GM18502 (cell line): ENCODE data around the gene DMAC1.

Experiments
- ATAC-seq: cut with Tn5 transposase; IDR thresholded peaks from one replicate; pipeline ENCODE4 v1.9.1; 2021; ENCODE audit warnings: mild to moderate bottlenecking; ENCODE audit not compliant: unreplicated experiment, poor library complexity

Gene DMAC1, protein sequence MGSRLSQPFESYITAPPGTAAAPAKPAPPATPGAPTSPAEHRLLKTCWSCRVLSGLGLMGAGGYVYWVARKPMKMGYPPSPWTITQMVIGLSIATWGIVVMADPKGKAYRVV

DNA sequence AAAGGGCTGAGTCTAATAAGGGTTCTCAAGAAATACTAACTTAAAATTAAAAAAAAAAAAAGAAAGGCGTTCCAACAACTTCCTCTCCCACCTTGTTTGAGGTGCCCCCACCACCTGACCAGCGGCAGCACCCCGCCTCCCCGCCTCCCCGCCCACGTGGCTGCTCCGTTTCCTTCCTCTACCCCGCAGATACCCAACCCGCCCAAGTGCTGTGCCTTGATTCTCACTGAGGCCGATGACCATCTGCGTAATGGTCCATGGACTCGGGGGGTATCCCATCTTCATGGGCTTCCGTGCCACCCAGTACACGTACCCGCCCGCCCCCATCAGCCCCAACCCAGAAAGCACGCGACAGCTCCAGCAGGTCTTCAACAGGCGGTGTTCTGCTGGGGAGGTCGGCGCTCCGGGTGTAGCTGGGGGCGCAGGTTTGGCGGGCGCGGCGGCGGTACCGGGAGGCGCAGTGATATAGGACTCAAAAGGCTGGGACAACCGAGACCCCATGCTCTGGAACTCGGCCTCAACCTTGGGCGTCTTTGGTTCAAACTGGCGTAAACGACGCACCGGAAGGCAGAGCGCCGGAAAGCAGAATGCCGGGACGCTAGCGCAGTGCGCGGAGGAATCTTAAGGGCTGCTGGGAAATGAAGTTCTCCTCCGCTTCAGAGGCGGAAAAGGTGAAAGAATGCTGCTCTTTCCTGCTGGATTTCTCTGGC is at the start of gene DMAC1:
DMAC1 (minus strand) TSS at position 545 of the 710 bp plus-strand sequence; CDS start at position 501, 44 bp downstream.
- peak; percentile 95 for ATAC-seq

DNA sequence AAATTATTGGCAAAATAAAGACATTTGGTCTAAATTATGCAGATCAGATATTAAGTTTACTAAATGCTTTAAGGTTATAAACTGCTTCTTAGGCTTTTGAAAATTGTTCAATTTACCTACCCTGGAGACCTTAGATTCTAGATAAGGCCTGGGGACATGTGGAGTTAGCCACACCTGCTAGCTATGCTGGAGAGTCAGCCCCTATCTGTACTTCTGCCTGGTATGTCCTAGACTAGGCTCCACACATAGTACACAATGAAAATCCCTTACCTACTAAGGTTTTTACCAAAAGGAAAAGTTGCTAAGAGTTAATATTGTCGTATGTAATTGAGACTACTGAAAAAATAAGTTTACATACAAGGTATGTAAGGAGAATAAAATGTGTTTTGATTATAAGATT is 49.8 kb upstream of the DMAC1 start:
- no peak for ATAC-seq

DNA sequence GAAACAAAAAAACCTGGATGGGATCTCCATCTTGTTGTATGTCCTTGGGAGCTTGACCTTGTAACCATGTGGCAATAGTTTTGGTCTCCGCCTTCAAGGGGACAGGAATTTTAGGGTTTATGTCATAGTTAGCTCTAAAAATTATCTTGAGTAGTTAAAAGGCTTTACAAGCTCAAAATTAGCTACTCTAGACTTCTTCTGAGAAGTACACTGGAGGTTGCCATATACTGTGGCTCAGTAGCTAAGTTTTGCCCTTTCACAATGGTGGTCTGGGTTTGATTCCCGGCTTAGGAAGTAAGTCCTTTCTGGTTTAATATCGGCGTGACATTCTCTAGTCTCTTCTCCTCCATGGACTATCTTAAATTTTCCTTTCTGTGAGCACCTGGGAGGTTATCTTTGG is 48.9 kb upstream of the DMAC1 start:
- no peak for ATAC-seq

DNA sequence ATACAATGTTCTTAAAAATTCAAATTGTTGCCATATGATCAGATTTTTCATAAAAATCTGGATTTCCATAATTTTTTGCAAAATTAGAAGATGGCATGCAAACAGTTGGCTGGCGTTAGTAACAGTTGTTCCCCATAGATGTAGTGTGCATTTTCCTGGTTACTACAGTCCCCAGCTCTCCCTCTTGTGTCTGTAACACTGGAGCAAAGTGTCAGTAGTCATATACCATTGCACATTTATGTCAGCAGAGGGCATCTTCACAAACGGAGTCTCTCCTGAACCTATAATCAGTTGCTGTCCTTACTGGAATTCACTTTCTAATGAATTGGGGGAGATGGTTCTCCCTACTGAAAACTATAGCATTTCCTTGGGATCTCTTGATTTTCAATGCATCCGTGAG is 44.7 kb upstream of the DMAC1 start:
- peak; percentile 79 for ATAC-seq

DNA sequence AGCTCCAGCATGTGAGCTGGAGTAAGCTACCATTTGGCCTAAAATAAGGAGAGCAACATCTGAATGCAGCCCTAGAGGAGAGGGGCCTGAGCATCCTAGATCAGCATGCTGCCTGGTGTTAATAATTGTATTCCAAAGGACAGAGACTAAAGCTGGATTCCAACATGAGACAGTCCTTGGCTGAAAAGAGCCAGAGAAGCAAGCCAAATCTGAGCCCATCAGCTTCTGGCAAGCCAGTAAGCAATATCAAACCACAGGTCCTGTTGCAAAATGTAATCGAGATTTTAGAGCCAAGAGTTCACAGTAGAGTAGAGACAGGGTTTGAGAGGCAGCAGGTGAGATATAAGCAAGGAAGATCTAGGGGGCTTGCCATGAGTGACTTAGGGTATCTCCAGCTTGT is 42.3 kb upstream of the DMAC1 start:
- no peak for ATAC-seq

DNA sequence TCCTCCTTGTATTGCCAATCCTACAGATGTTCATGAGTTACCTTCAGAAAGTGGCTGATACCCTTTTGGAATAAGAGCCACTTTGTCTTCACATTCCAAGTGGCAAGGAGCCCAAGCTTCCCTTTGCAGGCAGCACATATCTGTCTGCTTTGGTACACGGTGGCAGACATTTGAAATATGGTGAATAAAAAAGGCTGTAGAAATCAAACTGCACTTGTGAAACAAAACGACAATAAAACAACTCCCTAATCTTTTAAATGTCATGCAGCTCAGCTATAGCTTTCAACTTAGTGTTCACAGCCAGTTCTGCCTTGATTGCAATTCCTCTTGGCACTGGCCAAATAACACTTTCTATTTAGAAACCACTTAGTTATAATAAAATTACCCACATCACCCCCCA is 35.0 kb upstream of the DMAC1 start:
- no peak for ATAC-seq

DNA sequence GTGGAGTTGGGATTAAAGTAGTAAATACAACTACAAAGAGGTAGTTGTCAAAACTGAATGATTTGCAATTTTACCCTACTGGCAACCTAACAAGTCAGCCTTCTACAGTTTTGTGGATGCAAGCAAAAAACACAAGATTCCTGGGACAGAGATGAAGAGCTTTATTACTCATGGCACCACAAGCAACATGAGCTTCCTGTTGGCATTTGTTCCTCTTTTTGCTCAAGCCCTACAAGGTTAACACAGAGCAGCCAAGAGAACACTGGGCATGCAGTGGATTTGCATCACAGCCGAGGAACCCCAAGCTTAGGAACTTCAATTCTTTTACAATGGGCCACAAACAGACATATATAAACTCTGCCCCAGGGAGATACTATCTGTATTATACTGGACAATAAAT is 28.8 kb upstream of the DMAC1 start:
- no peak for ATAC-seq

DNA sequence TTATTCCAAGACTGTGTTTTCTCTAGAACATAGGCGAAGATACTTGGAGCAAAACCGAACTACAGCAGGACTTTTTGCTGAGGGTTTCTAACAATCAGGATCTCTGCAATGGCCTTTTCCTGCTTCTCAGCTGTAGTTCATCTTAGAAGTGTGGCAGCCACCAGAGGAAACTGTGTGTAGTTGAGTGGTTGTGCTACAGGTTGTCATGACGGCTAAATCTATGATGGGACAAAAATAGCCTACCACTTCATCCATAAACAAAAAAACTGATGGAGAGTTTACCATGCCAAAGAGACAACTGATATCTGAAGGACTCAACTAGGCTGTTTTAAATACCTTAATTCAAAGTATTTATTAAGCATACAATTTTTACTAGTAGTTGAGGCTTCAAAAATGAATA is 28.2 kb upstream of the DMAC1 start:
- ATAC-seq: no peak

DNA sequence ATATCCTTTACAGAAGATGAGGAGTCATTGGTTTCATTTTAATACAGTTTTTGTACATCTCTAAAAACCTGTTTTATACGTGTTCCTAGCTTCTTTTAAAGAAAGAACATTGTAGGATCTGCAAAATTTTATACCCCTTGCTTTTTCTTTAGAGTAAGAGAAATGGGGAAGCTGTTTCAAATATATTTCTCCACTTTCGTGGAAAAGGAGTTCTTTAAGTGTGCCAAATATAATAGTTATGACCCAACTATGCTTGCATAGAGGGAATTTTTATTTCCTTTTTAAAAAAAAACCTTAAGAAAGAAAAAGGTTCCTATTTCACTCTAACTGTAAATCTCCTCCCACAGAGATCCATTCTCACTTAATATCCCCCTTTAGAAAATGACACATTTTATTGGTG is 27.5 kb upstream of the DMAC1 start:
- no peak for ATAC-seq

DNA sequence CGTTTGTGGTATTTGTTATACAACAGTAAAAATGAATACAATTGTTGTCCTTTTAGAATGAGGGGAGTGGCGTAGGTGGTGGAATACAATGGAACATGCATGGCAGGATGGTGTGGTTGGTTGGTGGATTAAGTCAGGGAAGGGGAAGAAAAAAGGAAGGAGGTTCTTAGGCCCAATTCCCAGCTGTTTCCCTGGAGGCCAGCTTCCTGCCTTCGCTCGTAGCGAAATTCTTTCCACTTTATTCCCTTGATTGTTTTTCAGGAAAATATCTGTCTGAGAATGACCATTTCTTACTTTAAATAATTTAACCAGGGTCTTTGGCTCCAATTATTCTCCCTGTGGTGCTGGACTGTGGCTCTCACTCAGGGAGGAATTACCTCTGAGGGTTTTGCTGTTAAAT is 24.1 kb upstream of the DMAC1 start:
- no peak for ATAC-seq

DNA sequence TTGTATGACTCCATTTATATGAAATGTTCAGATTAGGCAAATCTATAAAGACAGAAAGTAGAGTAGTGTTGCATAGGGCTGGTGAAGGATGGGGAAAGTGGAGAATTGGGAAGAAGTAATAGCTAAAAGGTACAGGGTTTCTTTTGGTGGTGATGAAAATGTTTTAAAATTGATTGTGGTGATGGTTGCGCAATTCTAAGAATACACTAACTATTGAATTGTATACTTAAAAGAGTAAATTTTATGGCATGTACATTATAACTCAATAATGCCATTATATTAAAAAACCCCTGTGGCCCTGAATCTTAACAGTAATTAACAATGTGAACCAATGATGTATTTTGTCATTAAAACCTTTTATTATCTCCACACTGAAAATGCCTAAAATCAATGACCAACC is 20.4 kb upstream of the DMAC1 start:
- ATAC-seq: no peak

DNA sequence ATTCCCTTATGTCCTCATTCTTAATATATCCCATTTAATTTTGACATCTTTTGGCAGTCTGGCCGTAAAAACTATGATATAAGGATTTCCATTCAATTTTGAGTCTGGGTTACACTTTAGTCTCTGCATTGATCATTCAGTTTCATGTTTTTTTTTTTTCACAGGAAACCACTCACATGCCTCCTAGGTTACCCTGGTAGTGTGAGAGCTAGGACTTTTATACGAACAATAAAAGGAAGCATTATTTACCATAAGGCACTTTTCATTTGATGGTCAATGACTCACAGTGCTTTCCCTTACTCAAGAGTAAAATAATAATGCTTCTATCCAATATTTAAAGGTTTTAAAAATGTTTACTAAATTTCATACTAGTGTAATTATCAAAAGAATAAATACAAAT is 16.4 kb upstream of the DMAC1 start:
- no peak for ATAC-seq

DNA sequence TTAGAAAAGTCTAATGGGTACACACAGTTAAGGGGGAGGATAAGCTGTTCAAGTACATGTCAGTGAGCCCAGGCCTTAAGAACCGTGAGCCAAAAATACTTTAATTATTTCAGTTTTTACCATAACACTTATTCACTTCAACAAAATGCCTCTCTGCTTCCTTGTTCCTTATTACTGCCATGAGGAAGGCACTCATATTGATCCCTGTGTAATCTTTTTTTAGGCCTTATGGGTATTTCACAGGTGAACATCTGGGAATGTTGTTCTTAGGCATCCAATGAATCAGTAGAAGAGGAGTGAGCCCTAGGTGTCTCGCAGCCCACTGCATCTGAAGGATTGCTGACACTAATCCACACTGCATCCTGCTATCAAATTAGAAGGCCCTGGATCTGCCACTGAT is 13.5 kb upstream of the DMAC1 start:
- ATAC-seq: no peak

DNA sequence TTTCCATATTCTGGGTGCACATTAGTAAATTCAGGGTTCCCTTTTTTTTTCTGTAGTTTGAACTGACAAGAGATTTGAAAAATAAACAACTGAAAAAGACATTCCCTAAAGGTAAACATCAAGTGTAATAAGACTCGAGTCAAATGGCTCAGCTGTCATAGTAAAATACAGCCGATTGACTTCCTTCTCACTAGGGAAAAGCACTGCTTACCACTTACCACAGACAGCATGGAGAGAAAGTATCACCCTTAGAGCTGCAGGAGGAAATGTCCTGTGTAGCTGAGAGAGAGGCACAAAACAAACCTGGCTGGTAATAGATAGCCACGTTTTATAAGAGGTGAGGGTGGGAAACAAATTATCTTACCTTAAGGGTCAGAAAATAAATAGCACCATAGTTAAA is 12.1 kb upstream of the DMAC1 start:
- no peak for ATAC-seq

DNA sequence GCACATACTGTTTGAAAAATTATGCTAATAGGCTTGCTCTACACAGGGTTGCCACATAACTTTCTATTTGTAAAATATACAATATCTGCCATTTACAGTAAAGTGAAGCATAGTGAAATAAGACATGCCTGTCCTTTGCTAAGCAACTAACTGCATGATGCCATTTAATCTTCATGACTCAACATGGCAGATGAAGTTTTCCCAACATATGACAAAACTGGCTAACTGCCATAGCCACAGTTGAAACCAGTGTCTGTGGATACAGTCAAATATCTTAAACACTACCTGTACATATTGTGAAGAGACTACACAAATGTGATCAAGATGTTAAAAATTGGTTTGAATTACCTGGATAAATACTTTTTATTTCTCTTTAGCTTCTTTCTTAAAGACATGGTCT is 3.1 kb upstream of the DMAC1 start:
- ATAC-seq: no peak

DNA sequence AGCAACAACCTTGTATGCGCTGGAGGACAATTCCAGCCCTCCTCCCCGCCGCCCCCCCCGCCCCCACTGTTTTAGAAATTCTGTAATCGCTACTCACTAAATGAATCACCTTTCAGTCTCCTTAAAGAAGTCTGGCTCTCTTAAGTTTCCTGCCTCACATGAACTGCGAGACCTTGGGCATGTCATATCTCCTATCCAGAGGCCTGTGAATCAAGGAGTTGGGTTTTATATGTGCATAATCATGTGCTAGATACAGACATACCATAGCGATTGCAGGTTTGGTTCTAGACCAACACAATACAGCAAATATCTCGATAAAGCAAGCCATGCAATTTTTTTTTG is 337 bp upstream of the DMAC1 start:
- peak; percentile 26 for ATAC-seq

DNA sequence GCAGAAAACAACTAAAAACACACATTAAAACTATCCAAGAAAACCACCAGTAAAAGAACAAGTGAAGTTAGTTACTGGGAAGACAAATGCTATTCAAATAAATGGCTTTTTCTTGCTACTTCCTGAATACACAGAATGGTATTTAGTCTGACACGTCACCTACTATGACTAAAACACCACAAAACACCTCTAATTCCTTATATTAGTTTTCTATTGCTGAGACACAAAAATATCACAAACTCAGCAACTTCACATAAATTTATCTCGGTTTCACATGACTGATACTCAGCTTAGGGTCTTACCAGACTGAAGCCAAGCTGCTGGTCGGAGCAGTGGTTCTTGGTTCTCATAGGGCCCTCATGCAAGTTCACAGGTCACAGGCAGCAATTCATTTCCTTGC is 5.4 kb downstream of the DMAC1 start:
- no peak for ATAC-seq

DNA sequence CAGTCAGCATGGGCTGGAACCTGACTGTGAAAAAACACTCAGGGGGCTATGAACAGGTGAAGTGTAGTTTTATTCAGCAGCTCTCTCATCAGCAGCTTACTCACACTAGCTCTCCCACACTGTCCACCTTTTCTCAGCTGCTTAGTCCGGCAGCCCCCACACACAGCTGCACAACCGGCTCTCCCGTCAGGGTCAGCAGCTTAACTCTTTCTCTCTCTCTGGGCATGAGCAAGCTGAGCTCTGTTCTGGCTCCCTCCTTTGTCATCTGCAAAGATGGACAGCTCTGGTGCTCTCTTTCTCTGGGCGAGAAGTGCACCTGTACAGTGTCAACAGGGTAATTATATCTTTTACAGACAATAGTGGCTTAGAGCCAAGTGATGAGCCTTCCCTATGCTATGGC is 8.2 kb downstream of the DMAC1 start:
- ATAC-seq: no peak

DNA sequence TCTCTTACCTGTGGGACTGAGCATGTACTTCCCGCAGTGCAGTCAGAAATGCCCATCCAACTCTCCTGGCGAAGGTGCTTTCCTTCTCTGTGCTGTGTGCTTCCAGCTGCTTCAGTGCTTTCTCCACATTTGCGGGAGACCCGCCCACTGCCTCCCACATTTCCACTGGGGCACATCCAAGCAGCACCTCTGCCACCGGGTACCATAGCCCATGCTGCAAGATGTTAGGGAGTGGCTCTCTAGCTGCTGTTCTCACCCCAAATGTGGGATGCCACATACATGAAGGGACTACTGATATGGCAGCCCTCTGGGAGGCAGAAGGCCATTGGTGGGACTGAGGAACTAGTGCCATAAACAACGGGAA is 8.8 kb downstream of the DMAC1 start:
- ATAC-seq: no peak

DNA sequence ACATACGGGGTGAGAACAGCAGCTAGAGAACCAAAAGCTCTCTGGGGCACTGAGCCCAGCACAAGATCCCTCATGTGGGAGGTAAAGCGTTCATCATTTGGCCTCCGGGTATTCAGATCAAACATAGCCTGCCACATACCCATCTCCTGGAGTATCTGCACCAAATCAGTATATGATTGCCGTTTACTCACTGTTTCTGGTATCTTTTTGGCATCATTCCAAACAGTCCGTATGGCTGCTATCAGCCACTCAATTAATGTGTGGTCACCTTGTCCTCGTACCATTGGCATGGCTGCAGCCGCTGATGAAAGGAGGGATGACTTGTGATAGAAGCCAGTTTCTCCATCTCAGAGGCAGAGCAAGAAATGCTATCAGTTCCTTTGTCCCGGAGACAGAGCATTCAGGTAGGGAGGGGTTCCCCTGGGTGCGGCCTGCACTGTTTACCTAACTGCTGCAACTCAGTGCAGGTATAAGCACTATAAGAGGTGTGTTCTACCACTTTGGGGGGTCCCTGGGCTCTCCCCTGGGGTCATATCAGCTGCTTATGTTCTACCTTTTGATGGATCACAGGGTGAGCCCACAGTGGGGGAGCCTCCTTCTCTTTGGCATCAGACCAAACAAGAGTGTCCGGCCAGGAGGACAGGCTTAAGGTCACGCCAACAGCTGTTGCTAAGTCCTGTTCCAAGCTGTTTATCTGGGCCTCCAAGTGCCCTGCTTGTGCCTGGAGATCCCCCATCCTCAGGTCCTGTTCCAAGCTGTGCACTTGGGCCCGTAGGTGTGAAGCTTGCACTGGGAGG is 9.4 kb downstream of the DMAC1 start:
- ATAC-seq: no peak

DNA sequence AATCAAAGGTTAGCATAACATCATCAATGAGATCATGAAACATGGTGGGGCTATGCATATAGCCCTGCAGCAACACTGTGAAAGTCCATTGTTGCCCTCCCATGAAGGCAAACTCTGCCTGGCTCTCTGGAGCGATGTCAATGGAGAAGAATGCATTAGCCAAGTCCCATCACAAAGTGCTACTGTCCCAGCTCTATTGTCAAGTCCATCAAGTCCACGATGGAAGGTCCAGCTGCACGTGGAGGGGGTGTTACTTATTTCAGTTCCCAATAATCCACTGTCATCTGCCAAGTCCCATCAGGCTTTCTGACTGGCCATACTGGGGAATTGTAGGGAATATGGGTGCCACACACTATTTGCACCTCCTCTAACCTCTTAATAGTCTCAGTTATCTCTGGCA is 10.8 kb downstream of the DMAC1 start:
- no peak for ATAC-seq

DNA sequence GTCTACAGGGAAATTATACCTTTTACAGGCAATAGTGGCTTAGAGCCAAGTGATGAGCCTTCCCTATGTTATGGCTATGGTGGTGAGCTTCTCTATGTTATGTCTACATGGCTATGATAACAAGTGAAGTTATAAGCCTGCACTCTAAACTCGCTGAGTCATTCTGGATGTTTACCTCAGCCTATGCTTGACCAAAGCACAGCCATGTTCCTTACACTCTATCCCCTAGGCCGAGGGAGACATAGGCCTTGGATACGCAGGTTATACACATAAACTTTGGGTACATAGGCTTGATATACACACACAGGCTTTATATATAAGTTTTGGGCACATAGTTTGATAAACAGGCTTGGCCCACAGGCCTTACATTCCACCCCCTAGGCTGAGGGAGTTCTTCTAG is 13.8 kb downstream of the DMAC1 start:
- no peak for ATAC-seq
